ENCODE data around the gene TGFBR3. TPM values are rescaled to one million over a fixed set of nuclear protein-coding genes. Genes with fewer than 3 reads are reported as not detected.

TGFBR3 gene
- total and polyA plus RNA-seq, 2 of the 4 experiments (the other 2 are of a cell fraction), result 3.0 to 11.3 TPM

GRCh38 chr1:91814448-91814847 lies 71.5 kb downstream of the TGFBR3 start:
- H3K56ac ChIP-seq (ENCODE audit: extremely low read depth, insufficient read depth, low read length), result no peak overlapping the region
- ATAC-seq (ENCODE audit: low read depth) (no peak), DNase-seq (no peak)
- no peak overlapping the region for H2BK5ac ChIP-seq (ENCODE audit: low read depth, low read length, poor library complexity, severe bottlenecking)
- H3K23ac ChIP-seq (ENCODE audit: low read depth, low read length), result no peak overlapping the region
- BruUV-seq (replicated peaks), result no TSS peak
- H4K8ac ChIP-seq (ENCODE audit: low read depth in 2 of 2, low read length in 2 of 2), result no peak overlapping the region
- no CpG with 5 or more reads among the region's 4 CpGs for WGBS, 2 experiments (ENCODE audit: extremely low coverage in 2 of 2, insufficient read length in 1 of 2)
- no peak overlapping the region for H3K9ac ChIP-seq (ENCODE audit: low read depth, low read length)
- H2AK5ac ChIP-seq (ENCODE audit: low read depth, low read length), result no peak overlapping the region
- H3K4me1 ChIP-seq (ENCODE audit: control insufficient read depth, insufficient read depth, low read length), result peaks cover 3% of the 10 kb centered on the region; the same call in 1 of the 2 replicates
- ChIA-PET POLR2A (ENCODE audit: unreplicated experiment) (interaction anchor here (0.6 kb wide), 1 partner anchor 1117 kb away, joined by 3 read pairs; no protein-coding TSS in a partner anchor), CTCF (no interaction called here)
- H3K79me1 ChIP-seq (ENCODE audit: low read depth in 1 of 2, low read length in 2 of 2), result peaks cover 0 to 2% of the 10 kb centered on the region in 2 experiments; a peak in 1 of 4 replicates
- H3K4ac ChIP-seq (ENCODE audit: low read depth, low read length), result no peak overlapping the region
- TF ChIP-seq ELK1 (IDR thresholded peaks at IDR 0.05; ENCODE audit: borderline replicate concordance, low read depth, low read length) (no peak), NFE2L2 (IDR thresholded peaks at IDR 0.05; ENCODE audit: low read depth, low read length) (no peak), USF2 (IDR thresholded peaks at IDR 0.05; ENCODE audit: low read depth, low read length) (no peak), RAD21 (IDR thresholded peaks at IDR 0.05; ENCODE audit: low read length) (no peak), FOS (IDR thresholded peaks at IDR 0.05; ENCODE audit: low read depth, low read length) (no peak), RFX5 (IDR thresholded peaks at IDR 0.05; ENCODE audit: low read depth, low read length) (no peak), POLR2A (IDR thresholded peaks at IDR 0.05; ENCODE audit: low read depth, low read length) (no peak)
- intact Hi-C loops (cut with micrococcal nuclease), result no loop called here
- in situ Hi-C loops (cut with MboI; ENCODE audit: low sequenced_read_pairs), result no loop called here
- H3K27me3 ChIP-seq (ENCODE audit: control insufficient read depth, insufficient read depth, low read length), result 0 out of 2 replicates have a peak, but pooled peaks cover 2% of the 10 kb centered on the region
- H2BK20ac ChIP-seq (ENCODE audit: low read depth, low read length), result no peak overlapping the region
- no peak overlapping the region for H3K27ac ChIP-seq (ENCODE audit: insufficient read depth, low read length)
- no peaks in the 10 kb centered on the region for H3K36me3 ChIP-seq (ENCODE audit: control insufficient read depth, insufficient read depth, low read length)
- H4K20me1 ChIP-seq (ENCODE audit: insufficient read depth, low read length), result no peaks in the 10 kb centered on the region
- no peak overlapping the region for H2BK15ac ChIP-seq (ENCODE audit: low read depth, low read length)
- H3K9me1 ChIP-seq (ENCODE audit: insufficient read depth, low read length), result no peaks in the 10 kb centered on the region; the same call in 1 of the 2 replicates
- H2AFZ ChIP-seq (replicated peaks; ENCODE audit: low read length, poor library complexity), result no peak overlapping the region
- H2BK120ac ChIP-seq (ENCODE audit: low read depth, low read length), result no peak overlapping the region
- H3K18ac ChIP-seq (ENCODE audit: low read depth, low read length), result no peak overlapping the region
- no peak overlapping the region for H4K91ac ChIP-seq (ENCODE audit: insufficient read depth, low read depth, low read length)
- H3K9me3 ChIP-seq (ENCODE audit: control insufficient read depth, insufficient read depth, low read length), result no peaks in the 10 kb centered on the region
- no peak overlapping the region for H2AK9ac ChIP-seq (replicated peaks; ENCODE audit: low read depth, low read length, poor library complexity)
- H3K4me2 ChIP-seq (ENCODE audit: low read depth, low read length), result no peak overlapping the region
- H4K5ac ChIP-seq (ENCODE audit: low read depth, low read length), result no peak overlapping the region
- no peak overlapping the region for H3K4me3 ChIP-seq (ENCODE audit: insufficient read depth, low read depth, low read length)
- no peak overlapping the region for H3K14ac ChIP-seq (replicated peaks; ENCODE audit: low read depth, low read length)
- dilution Hi-C loops (cut with HindIII; ENCODE audit: low sequenced_read_pairs, unreplicated experiment), result no loop called here
